NCI-H226 (cell line): ENCODE data around the gene UCN3.
A peak's percentile ranks its signal among the peaks of the same experiment; 100 is the strongest.

Experiments
- DNase-seq: peaks from one replicate; pipeline ENCODE4 v3.0.0-alpha.2; 2015

Gene UCN3, protein sequence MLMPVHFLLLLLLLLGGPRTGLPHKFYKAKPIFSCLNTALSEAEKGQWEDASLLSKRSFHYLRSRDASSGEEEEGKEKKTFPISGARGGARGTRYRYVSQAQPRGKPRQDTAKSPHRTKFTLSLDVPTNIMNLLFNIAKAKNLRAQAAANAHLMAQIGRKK

DNA sequence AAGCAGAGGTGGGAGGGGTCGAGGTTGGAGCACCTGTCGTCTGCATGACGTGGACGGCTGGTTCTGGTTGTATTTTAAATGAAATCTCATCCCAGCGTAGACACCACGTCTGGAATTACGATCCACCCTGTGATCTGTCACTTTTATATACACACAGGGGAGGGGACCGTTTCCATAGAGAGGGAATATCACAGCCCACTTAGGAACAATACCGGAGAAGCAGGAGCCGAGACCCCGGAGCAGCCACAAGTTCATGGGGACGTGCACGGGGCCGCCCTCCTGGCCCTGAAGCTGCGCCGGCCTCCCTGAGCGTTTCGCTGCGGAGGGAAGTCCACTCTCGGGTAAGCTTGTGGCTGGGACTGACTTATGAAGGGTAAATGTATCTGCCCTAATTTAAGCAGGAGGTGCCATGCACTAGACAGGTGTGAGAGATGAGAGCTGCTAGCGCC lies at the start of gene UCN3:
UCN3 (plus strand) TSS at position 77 of the 449 bp plus-strand sequence. CDS start 8,755 bp downstream, outside the sequence.
- no peak for DNase-seq

DNA sequence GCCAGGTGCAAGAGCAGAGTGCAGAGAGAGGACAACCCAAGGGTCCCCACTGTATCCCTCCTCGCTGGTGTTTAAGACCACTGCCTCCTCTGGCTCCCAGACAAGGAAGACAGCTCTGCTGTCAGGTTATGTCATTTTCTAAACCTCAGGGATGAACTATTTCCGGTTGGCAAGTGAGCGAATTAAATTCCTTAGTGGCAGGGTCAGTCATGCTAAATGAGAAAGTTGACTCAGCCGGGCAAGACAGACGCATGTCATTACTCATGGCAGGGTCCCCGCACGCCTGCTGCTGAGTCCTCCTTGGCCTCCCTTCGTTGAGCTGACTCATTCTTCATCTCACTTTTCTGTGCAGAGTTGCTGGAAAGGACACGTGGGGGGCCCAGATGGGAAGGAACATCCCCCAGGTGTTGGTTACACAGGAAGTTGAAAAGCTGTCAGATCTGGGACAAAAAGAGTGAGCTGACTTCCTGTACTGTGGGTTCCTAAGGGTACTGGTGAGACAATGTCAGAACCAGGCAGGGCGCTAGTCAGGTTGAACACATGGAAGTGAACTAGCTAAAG lies 47.1 kb upstream of the UCN3 start:
- peak; percentile 73 for DNase-seq

GRCh38 chr10:5318148-5318547 lies 46.6 kb upstream of the UCN3 start:
- no peak for DNase-seq

- no peak for DNase-seq
These were observed 44.9 kb upstream of the UCN3 start for GRCh38 chr10:5319863-5320262.

- DNase-seq, result no peak
These were observed 43.5 kb upstream of the UCN3 start for GRCh38 chr10:5321273-5321672.

DNA sequence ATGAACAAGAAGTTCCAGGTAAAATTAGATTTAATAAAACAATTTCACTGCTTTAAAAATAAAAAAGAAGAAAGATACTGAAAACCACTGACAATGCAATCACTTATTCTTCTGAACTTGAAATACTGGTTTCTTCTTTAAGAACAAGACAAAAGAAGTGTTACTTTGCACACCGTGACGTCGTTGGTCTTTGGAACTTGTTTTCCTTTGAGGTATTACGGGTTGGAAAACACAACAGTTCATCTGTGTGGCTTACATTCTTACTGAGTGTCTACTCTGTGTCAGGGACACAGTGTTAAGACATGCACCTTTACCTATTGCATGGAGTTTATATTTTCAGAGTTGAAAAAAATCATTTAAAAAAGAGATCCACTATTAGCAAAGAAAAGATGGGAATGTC lies 41.3 kb upstream of the UCN3 start:
- no peak for DNase-seq

DNA sequence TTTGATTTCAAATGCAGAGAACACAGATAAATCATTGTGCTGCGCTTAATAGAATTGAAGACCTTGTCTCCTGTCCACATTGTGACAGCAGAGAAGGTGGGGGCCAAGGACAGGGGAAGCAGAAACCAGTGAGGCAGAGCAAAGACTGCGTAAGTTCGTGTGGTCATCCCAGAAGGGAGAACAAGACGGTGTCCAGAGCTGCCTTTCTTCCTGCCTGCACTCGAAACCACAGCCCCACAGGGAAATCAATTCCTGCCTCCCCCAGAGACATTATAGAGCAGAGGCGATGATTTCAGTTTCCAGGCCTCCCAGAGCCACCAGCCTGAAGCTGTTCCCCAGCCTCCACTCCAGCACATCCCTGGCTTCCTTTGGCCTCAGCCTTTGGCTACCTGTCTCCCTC lies 39.7 kb upstream of the UCN3 start:
- no peak for DNase-seq

DNA sequence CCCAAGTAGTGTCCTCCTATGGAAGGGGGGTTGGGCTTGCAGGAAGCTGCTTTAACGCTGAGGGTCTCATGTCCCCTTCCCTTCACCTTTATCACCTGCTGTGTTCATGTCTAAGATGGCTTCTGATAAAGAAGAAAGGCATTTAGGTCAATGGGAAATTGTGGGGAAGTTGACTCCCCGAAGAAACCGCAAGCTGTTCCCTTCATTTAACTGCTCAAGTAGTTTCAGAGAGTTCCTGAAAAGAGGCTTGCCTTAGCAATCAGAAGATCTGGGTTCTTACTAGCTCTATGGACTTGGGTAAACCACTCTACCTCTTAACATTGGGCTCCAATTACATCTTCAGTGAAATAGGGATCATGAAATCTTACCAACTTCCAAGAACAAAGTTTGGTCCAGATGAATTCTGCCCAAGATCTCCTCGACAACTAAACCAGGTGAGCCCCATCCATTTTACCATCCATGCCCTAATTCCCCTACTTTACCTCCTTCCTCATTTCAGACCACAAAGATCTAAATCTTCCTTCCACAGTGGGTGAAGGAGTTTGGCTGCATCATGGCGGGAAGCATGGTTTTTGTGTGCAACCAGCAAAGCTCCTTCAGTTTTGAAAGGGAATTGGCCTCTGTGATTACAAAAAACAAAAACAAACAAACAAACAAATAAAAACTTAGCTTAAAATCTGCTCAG lies 30.4 kb upstream of the UCN3 start:
- no peak for DNase-seq

DNA sequence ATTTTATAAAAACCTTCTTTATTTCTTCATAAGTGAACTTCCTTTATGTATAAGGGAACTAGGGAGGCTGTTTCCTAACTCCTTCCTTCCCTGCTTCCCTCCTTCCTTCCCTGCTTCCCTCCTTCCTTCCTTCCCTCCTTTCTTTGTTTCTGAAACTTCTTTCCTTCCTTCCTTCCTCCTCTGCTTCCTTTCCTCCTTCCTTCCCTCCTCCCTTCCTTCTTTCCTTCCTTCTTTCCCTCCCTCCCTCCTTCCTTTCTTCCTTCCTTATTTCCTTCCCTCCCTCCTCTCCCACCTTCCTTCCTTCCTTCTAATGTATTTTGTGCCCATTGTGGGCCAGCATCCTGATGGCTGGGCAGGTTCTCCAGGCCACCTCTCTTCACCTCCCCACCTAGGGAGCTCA lies 26.8 kb upstream of the UCN3 start:
- no peak for DNase-seq

GRCh38 chr10:5343092-5343491 lies 21.7 kb upstream of the UCN3 start:
- DNase-seq, result no peak

DNA sequence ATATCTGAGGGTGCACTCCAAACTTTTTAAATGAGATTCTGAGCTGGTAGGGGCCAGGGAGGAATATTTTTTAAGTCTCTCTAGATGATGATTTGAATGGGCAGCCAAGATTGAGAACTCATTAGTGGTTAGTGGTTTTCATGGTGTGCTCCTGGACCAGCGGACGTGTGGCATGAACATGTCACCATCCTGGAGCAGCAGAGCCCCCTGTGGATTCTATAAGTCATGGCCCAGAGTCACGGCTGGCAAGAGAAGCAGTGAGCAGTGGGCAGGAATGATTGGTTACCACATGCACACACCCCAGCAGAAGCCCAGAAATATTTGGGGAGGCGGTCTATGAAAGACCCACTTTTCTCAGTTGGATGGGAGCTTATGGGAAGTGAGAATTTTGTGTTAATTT lies 21.2 kb upstream of the UCN3 start:
- no peak for DNase-seq

DNA sequence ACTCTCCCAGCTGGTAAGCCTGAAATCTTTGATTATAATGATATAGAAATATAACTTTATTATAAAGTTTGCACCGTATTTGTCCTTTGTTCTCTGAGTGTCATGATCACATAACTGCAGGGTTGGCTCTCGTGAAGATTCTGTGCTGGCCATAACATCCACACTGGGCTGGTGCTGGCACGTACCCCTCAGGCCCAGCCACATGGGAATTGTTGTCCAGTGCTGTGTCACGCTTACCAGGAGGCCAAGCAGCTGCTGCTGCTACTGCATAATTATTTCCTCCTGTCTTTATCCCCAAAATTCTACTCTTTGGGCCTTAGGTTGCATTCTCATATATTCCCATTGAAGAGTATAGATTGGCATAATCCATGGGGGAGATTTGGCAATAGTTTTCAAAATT lies 20.8 kb upstream of the UCN3 start:
- DNase-seq, result no peak

- no peak for DNase-seq
These were observed 20.0 kb upstream of the UCN3 start for GRCh38 chr10:5344746-5345145.

- no peak for DNase-seq
These were observed 17.9 kb upstream of the UCN3 start for GRCh38 chr10:5346881-5347280.

DNA sequence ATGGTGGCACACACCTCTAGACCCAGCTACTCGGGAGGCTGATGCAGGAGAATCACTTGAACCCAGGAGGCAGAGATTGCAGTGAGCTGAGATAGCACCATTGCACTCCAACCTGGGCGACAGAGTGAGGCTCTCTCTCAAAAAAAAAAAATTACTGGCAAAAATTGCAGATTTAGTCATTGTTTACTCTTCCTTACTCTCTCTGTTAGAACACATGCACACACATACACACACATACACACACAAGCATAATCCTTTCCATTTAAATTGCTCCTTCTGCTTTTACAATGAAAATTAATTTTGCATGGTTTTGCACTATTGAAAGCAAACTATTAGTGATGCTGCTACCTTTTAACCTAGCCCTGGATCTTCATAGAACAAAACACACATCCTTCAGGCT lies 15.4 kb upstream of the UCN3 start:
- DNase-seq, result no peak

GRCh38 chr10:5354068-5354467 lies 10.7 kb upstream of the UCN3 start:
- no peak for DNase-seq

GRCh38 chr10:5355594-5356301 lies 9.0 kb upstream of the UCN3 start:
- no peak for DNase-seq

DNA sequence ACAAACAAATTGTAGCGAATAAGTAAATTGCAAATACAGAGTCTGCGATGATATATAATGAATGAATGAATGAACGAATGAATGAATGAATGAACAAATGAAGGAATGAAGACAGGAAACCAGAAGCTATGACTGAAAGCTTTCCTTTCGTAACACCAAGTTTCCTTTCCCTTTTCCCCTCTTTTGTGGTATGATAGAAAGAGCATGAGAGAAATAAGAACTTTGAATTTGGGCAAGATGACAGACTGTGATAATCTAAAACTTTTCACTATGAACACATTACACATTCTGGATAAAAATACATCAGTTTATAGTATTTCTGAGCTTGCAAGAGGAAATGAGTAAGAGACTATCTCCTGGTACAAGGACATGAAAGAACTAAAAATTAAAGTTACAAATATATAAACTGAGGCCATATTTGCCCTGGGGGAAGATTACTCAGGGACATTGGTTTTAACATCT lies 8.4 kb upstream of the UCN3 start:
- DNase-seq, result no peak

DNA sequence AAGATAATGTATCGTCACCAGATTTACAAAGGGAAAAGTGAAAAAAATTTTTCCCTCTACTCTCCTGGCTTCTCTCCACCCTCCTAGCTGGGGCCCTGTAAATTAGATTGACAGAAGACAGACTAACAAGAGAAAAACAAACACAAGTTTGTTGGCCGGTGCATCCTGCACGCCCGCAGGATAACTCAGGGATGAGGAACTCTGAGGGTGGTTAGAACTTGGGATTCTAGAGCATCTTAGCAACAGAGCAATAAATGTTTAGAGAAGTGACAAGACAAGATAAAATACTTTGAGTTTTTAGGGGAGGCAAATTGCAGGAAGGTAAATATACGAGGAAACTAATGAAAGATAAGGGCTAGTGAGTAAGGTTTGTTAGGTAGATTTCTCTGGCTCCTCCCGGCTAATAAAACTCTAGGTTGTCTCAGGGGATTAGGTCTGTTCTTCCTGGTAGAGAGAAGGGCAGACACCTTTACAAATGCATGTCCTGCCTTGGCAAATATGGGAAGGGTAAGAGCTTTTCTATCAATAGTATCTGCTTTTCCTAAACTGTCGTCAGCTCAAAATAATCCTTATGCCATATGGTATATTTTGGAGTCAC lies 4.3 kb upstream of the UCN3 start:
- no peak for DNase-seq

DNA sequence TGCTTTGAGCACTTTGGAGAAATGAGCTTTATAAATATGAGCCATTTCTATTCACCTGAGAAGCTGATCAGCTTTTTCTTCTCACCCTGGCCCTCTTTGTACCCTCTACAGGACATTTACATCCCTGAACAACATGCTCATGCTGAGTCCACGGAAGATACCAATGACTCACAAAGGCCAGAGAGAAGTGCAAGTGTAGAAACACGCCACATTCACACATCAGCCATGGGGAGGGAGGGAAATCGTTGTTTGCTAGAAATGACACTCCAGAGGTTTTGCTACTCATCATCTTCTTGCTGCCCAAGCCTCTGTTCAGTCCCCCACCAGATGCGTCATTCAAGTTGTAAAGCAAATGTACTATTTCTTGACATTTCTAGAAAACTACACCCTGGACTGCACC lies 2.8 kb upstream of the UCN3 start:
- DNase-seq, result no peak

DNA sequence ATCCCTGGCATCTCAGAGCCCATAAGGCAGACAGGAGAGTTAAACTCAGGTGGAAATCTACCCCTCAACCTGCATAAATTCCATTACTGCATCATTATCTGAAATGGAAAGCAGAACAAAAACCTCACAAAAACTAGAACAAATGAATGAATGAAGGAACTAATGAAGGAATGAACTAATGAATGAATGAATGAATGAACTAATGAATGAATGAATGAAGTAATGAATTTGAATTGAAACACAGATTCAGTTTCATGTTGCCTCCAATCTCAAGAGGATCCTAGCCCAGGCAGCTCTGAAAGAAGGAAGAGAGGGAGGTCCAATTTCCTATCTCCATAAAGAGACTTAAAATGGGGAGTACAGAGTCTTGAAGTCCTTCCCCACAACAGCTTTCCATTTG lies 1.9 kb upstream of the UCN3 start:
- no peak for DNase-seq

- DNase-seq, result no peak
These were observed 392 bp upstream of the UCN3 start for GRCh38 chr10:5364374-5364773.

GRCh38 chr10:5365928-5366327 lies 1.2 kb downstream of the UCN3 start:
- DNase-seq, result no peak
